K562 (cell line): ENCODE data around the gene WFDC1. TPM values are rescaled to one million over a fixed set of nuclear protein-coding genes. Genes with fewer than 3 reads are reported as not detected.

Experiments used
- ATAC-seq: fragments of 200-7000 bp; cut with Tn5 transposase; 3 replicates; pipeline ENCODE4 v1.9.1; 2020; ENCODE audit warnings: moderate library complexity
- BruUV-seq: library from RNA; stranded (reverse); fragments of 400-500 nt; replicated peaks from 2 replicates; lab custom pipeline; 2021; lab: Mats Ljungman, UMichigan
- CTCF ChIA-PET: fragments of 300-600 bp; formaldehyde crosslinking; extraction: SDS; loops from one replicate; lab custom pipeline; 2021; ENCODE audit warnings: low intra/inter-chr PET ratio; lab: Yijun Ruan, JAX
- POLR2A ChIA-PET: fragments of 300-600, 350-650 bp; sonication (Branson Sonifier 250); formaldehyde crosslinking; extraction: SDS; loops from one replicate; lab custom pipeline; 2021; ENCODE audit warnings: antibody characterized with exemption, inconsistent platforms; lab: Yijun Ruan, JAX
- DNase-seq, 4 experiments: peaks; one replicate each; pipeline versions ENCODE4 v3.0.0 to v3.0.0-alpha.2; 2011 to 2018; ENCODE audit warnings: low spot score in 3 of 4, mixed read lengths in 3 of 4; ENCODE audit errors: extremely low read depth in 1 of 4
- FAIRE-seq: peaks from 2 replicates; lab custom pipeline; 2011; peaks lifted over from hg19 to GRCh38; lab: Jason Lieb, UNC
- H2AFZ ChIP-seq: 2 replicates; pipeline ENCODE4 v1.6.0; 2011; ENCODE audit warnings: low read depth, low read length, control low read depth, inconsistent platforms
- H3K27ac ChIP-seq: fragments of 200-600 bp; 3 replicates; pipeline ENCODE4 v1.8.0; 2011; ENCODE audit warnings: low read depth, mild to moderate bottlenecking, control low read depth, inconsistent platforms, low read length, moderate library complexity, mixed read lengths; ENCODE audit errors: extremely low read depth
- H3K27me3 ChIP-seq, 2 experiments: fragments of 300-600 bp in 1 of 2; 2 replicates in 1 of 2; 3 replicates in 1 of 2; pipeline versions ENCODE4 v1.6.0 to v1.8.0; 2011; ENCODE audit warnings: inconsistent platforms in 2 of 2, low read length in 2 of 2, mild to moderate bottlenecking in 1 of 2, mixed read lengths in 1 of 2, moderate library complexity in 1 of 2; ENCODE audit not compliant: control insufficient read depth in 2 of 2, insufficient read depth in 2 of 2
- H3K36me3 ChIP-seq: fragments of 300-600 bp; 3 replicates; pipeline ENCODE4 v1.8.0; 2011; ENCODE audit warnings: mild to moderate bottlenecking, low read length, inconsistent platforms; ENCODE audit not compliant: control insufficient read depth, insufficient read depth
- H3K4me1 ChIP-seq, 2 experiments: fragments of 200-600 bp in 1 of 2; replicated peaks in 1 of 2; 2 replicates in 1 of 2; 3 replicates in 1 of 2; pipeline versions ENCODE4 v1.5.1 to v1.8.0; 2011; ENCODE audit warnings: inconsistent platforms in 2 of 2, low read length in 2 of 2, mild to moderate bottlenecking in 1 of 2, mixed read lengths in 1 of 2, moderate library complexity in 1 of 2; ENCODE audit not compliant: control insufficient read depth in 2 of 2, insufficient read depth in 2 of 2
- H3K4me2 ChIP-seq: 2 replicates; pipeline ENCODE4 v1.6.1; 2011; ENCODE audit warnings: low read length, control low read depth, inconsistent platforms, mixed read lengths; ENCODE audit not compliant: insufficient read depth
- H3K4me3 ChIP-seq: fragments of 200-600 bp; sonication (generic), shearing (Covaris generic); 2 replicates; pipeline ENCODE4 v1.5.1; 2016; ENCODE audit warnings: control low read depth, inconsistent platforms
- H3K79me2 ChIP-seq: fragments of 200-600 bp; 3 replicates; pipeline ENCODE4 v1.8.0; 2011; ENCODE audit warnings: low read length, inconsistent platforms; ENCODE audit not compliant: control insufficient read depth, insufficient read depth
- H3K9ac ChIP-seq, 2 experiments: 2 replicates each; pipeline versions ENCODE4 v1.6.0 to v1.6.1; 2011; ENCODE audit warnings: low read depth in 2 of 2, low read length in 2 of 2, control low read depth in 1 of 2, inconsistent platforms in 1 of 2, mild to moderate bottlenecking in 1 of 2, mixed read lengths in 1 of 2; ENCODE audit not compliant: insufficient read depth in 1 of 2
- H3K9me1 ChIP-seq: one replicate; pipeline ENCODE4 v1.6.0; 2011; ENCODE audit warnings: inconsistent platforms, mild to moderate bottlenecking, low read length, moderate library complexity; ENCODE audit not compliant: control insufficient read depth, insufficient read depth
- H3K9me3 ChIP-seq: replicated peaks from 2 replicates; pipeline ENCODE4 v1.5.1; 2011; ENCODE audit warnings: low read depth, low read length, inconsistent platforms; ENCODE audit not compliant: control insufficient read depth, insufficient read depth
- H4K20me1 ChIP-seq: replicated peaks from 2 replicates; pipeline ENCODE4 v1.6.1; 2011; ENCODE audit warnings: low read length, inconsistent platforms, mixed read lengths; ENCODE audit not compliant: control insufficient read depth, insufficient read depth
- PCBP1 ChIP-seq: fragments of 200-400 bp; formaldehyde crosslinking; IDR thresholded peaks from 2 replicates; pipeline ENCODE4 v1.6.1; 2018; ENCODE audit warnings: mild to moderate bottlenecking, low read depth, low read length; ENCODE audit not compliant: poor library complexity, severe bottlenecking
- RBM25 ChIP-seq: fragments of 200-400 bp; formaldehyde crosslinking; IDR thresholded peaks from 2 replicates; pipeline ENCODE4 v1.6.1; 2018; ENCODE audit warnings: low read length, low read depth, moderate library complexity; ENCODE audit not compliant: severe bottlenecking
- USF1 ChIP-seq: sonication (generic); formaldehyde crosslinking; IDR thresholded peaks from 2 replicates; pipeline ENCODE4 v1.9.0; 2022; ENCODE audit warnings: mild to moderate bottlenecking, missing genetic modification reagents
- ZNF12 ChIP-seq: sonication (generic); formaldehyde crosslinking; IDR thresholded peaks from 2 replicates; pipeline ENCODE4 v1.4.0; 2020; ENCODE audit warnings: mild to moderate bottlenecking, missing genetic modification reagents
- WGBS: fragments of 100-300 bp; shearing (Covaris generic); methylation state at CpG from one replicate; pipeline ENCODE4 v1.1.6; 2016; ENCODE audit warnings: low coverage, mixed read lengths; ENCODE audit not compliant: insufficient coverage; ENCODE audit errors: missing lambda C conversion rate; 5-methylcytosine and 5-hydroxymethylcytosine counted together
- in situ Hi-C: fragments of 300-500 bp; cut with MboI; formaldehyde crosslinking; loops from 4 replicates; pipeline ENCODE4 v1.15.0; 2018; ENCODE audit warnings: inconsistent platforms, mixed read lengths
- intact Hi-C: fragments of 100-400 bp; cut with micrococcal nuclease; formaldehyde crosslinking; loops from 2 replicates; pipeline ENCODE4 v1.14.2; 2022
- polyA plus RNA-seq, 8 experiments: library from polyadenylated mRNA; depleted of rRNA in 4 of 8; stranded (reverse) in 5 of 8; unstranded in 3 of 8; fragments of >200 nt; fragmentation: Nextera tagmentation in 2 of 8; fragmentation: Illumina TruSeq in 1 of 8; extraction: Ambion mirVana in 2 of 8; extraction: Trizol in 1 of 8; gene quantifications; 2 replicates each; pipeline versions ENCODE4 v1.2.1 to v1.2.3, GENCODE V29; 2011 to 2014; ENCODE audit warnings: inconsistent platforms in 1 of 8, missing spikeins in 1 of 8
- total RNA-seq, 7 experiments: library from RNA; depleted of rRNA in 6 of 7; stranded (reverse); fragments of >200 nt in 6 of 7; fragmentation: Illumina TruSeq in 2 of 7; extraction: Trizol in 2 of 7; gene quantifications; 2 replicates each; pipeline versions ENCODE4 v1.2.1 to v1.2.3, GENCODE V29; 2011 to 2021; ENCODE audit warnings: low replicate concordance in 1 of 7

The WFDC1 gene
- total and polyA plus RNA-seq, 9 of the 15 experiments (the other 6 are each of a cell fraction or from before 2014, with no cell fraction given) = not detected

DNA sequence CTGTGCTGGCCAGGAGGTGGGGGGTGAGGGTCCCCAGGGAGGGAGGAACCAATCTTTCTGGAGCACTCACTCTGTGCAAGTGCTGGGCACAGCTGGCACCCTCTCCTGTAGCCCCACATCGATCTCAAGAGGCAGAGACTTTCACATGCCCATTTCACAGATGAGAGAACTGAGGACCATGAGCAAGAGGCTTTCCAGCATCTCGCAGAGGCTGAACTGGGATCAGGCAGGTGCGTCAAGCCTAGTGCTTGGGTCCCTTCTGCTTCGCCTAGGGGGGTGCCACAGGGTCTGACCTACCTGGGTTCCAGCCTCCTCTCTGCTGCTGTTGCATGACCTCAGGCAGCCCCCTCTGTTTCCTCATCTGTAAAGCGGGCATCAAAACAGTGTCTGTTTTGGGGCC, 1.3 kb upstream of the WFDC1 start:
- POLR2A ChIA-PET = no interaction called here
- Histone ChIP-seq H3K4me3 (no peak overlapping the region), H3K9ac (no peak overlapping the region), H3K9me1 (no peaks in the 10 kb centered on the region), H2AFZ (no peak overlapping the region), H3K4me2 (no peak overlapping the region), H3K27ac (no peak overlapping the region), H3K9me3 (no peaks in the 10 kb centered on the region), H3K79me2 (no peaks in the 10 kb centered on the region), H3K27me3 (peaks cover 72 to 91% of the 10 kb centered on the region in 2 experiments), H3K4me1 (peaks cover 0 to 5% of the 10 kb centered on the region in 2 experiments; a peak in 1 of 5 replicates), H4K20me1 (peaks cover 15% of the 10 kb centered on the region), H3K36me3 (no peaks in the 10 kb centered on the region)
- CTCF ChIA-PET = no interaction called here
- DNase-seq (no peak), ATAC-seq (no peak), FAIRE-seq (no peak)
- TF ChIP-seq RBM25 (peak; percentile 62), ZNF12 (CRISPR knock-in tag) (no peak)
- in situ Hi-C loops = no loop called here
- no TSS peak for BruUV-seq
- intact Hi-C loops = no loop called here
- 3% methylated on average over 5 of the region's 5 CpGs for WGBS

DNA sequence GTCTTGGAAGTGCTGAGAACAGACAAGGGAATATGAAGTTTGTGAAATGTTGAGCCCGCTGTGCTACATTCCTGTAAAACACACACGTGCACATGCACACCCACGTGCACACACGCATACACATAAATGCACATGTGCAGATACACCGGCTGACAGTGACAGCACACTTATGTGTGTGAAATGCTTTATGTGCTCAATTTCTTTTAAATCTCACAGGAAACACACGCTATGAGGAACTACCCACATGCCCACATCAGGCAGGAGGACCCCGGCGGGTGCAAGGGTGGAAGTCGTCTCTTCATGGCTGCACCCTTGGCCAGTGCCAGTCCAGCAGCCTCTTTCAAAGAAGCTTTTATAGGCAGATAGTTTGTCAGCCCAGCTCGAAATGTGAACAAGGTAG, 561 bp upstream of the WFDC1 start:
- FAIRE-seq (no peak), ATAC-seq (no peak)
- Histone ChIP-seq H3K4me1 (peaks cover 0 to 5% of the 10 kb centered on the region in 2 experiments; a peak in 1 of 5 replicates), H3K36me3 (no peaks in the 10 kb centered on the region), H3K4me2 (no peak overlapping the region), H3K9me3 (no peaks in the 10 kb centered on the region), H3K27me3 (peaks cover 74 to 91% of the 10 kb centered on the region in 2 experiments)
- intact Hi-C loops = no loop called here
- CTCF ChIA-PET = no interaction called here
- WGBS = 7% methylated on average over 10 of the region's 10 CpGs
- TF ChIP-seq PCBP1 (no peak), USF1 (CRISPR knock-in tag) (peak; percentile 5; the same call in 1 of the 2 replicates)
- TF ChIP-seq, all 486 proteins: peak for 1
- no peak overlapping the region for H2AFZ ChIP-seq
- H3K9ac ChIP-seq = no peak overlapping the region
- BruUV-seq = no TSS peak
- in situ Hi-C loops = no loop called here
- H3K27ac ChIP-seq = no peak overlapping the region
- no peak for DNase-seq
- POLR2A ChIA-PET = no interaction called here
- no peaks in the 10 kb centered on the region for H3K79me2 ChIP-seq
- H4K20me1 ChIP-seq = peaks cover 16% of the 10 kb centered on the region
- H3K9me1 ChIP-seq = no peaks in the 10 kb centered on the region
- H3K4me3 ChIP-seq = no peak overlapping the region
